HepG2 (cell line): Measurements from ENCODE around the gene CTSW. TPM values are rescaled to one million over a fixed set of nuclear protein-coding genes. Genes with fewer than 3 reads are reported as not detected.

Experiments
- ATF1 ChIP-seq: IDR thresholded peaks from 2 replicates; pipeline ENCODE4 v1.6.1; 2016; ENCODE audit warnings: mild to moderate bottlenecking, control low read depth
- CHD2 ChIP-seq: IDR thresholded peaks from 2 replicates; pipeline ENCODE4 v1.6.1; 2011; ENCODE audit warnings: low read depth, low read length, improper control_type of control experiment
- ELF3 ChIP-seq: IDR thresholded peaks from 2 replicates; pipeline ENCODE4 v1.6.1; 2016; ENCODE audit warnings: missing genetic modification reagents, missing compliant biosample characterization
- HMG20B ChIP-seq: conservative IDR thresholded peaks from 2 replicates; pipeline ENCODE4 v1.6.1; 2016; ENCODE audit warnings: missing genetic modification reagents, missing compliant biosample characterization
- HNRNPH1 ChIP-seq: fragments of 200-400 bp; formaldehyde crosslinking; optimal IDR thresholded peaks from 2 replicates; pipeline ENCODE3; 2017; ENCODE audit warnings: mild to moderate bottlenecking, low read depth, low read length
- HOXA3 ChIP-seq: sonication (generic); formaldehyde crosslinking; IDR thresholded peaks from 2 replicates; pipeline ENCODE4 v1.5.0; 2020; ENCODE audit warnings: missing genetic modification reagents
- JUN ChIP-seq: sonication (generic); formaldehyde crosslinking; IDR thresholded peaks from 2 replicates; pipeline ENCODE4 v1.4.0; 2020; ENCODE audit warnings: mild to moderate bottlenecking, missing genetic modification reagents
- MED1 ChIP-seq: sonication (generic); formaldehyde crosslinking; IDR thresholded peaks from 2 replicates; pipeline ENCODE4 v1.4.0; 2020; ENCODE audit warnings: missing genetic modification reagents
- NAIF1 ChIP-seq: sonication (generic); formaldehyde crosslinking; IDR thresholded peaks from 2 replicates; pipeline ENCODE4 v1.5.0; 2020; ENCODE audit warnings: mild to moderate bottlenecking, missing genetic modification reagents, borderline replicate concordance
- PPARG ChIP-seq: conservative IDR thresholded peaks from 2 replicates; pipeline ENCODE4 v1.6.1; 2016; ENCODE audit warnings: missing biosample characterization, missing genetic modification reagents
- RBFOX2 ChIP-seq: fragments of 200-400 bp; formaldehyde crosslinking; IDR thresholded peaks from 2 replicates; pipeline ENCODE4 v1.6.1; 2017; ENCODE audit warnings: low read depth, mild to moderate bottlenecking, low read length
- REPIN1 ChIP-seq: sonication (generic); formaldehyde crosslinking; IDR thresholded peaks from 2 replicates; pipeline ENCODE4 v1.8.0; 2022; ENCODE audit warnings: missing genetic modification reagents, low read depth, mild to moderate bottlenecking, borderline replicate concordance
- SIN3A ChIP-seq: IDR thresholded peaks from 2 replicates; pipeline ENCODE4 v1.6.1; 2011; ENCODE audit warnings: low read depth, mild to moderate bottlenecking, control low read depth, low read length, borderline replicate concordance
- SPEN ChIP-seq: sonication (generic); formaldehyde crosslinking; IDR thresholded peaks from 2 replicates; pipeline ENCODE4 v1.5.1; 2020; ENCODE audit warnings: low read depth, mild to moderate bottlenecking, missing genetic modification reagents
- ZBTB7A ChIP-seq: sonication (generic); formaldehyde crosslinking; IDR thresholded peaks from 2 replicates; pipeline ENCODE4 v1.8.0; 2022; ENCODE audit warnings: mild to moderate bottlenecking, missing genetic modification reagents
- ZFP62 ChIP-seq: sonication (generic); formaldehyde crosslinking; IDR thresholded peaks from 2 replicates; pipeline ENCODE4 v1.4.0; 2020; ENCODE audit warnings: missing genetic modification reagents
- ZKSCAN5 ChIP-seq: sonication (generic); formaldehyde crosslinking; IDR thresholded peaks from 2 replicates; pipeline ENCODE4 v1.5.1; 2020; ENCODE audit warnings: mild to moderate bottlenecking, missing genetic modification reagents
- ZNF143 ChIP-seq: sonication (generic); formaldehyde crosslinking; IDR thresholded peaks from 2 replicates; pipeline ENCODE4 v1.4.0; 2020; ENCODE audit warnings: missing genetic modification reagents
- ZNF670 ChIP-seq: sonication (generic); formaldehyde crosslinking; IDR thresholded peaks from 2 replicates; pipeline ENCODE4 v1.8.0; 2022; ENCODE audit warnings: mild to moderate bottlenecking, missing genetic modification reagents, borderline replicate concordance
- ZNF747 ChIP-seq: sonication (generic); formaldehyde crosslinking; IDR thresholded peaks from 2 replicates; pipeline ENCODE4 v1.8.1; 2023; ENCODE audit warnings: missing genetic modification reagents, mild to moderate bottlenecking, borderline replicate concordance
- polyA plus RNA-seq, 8 experiments: library from polyadenylated mRNA; depleted of rRNA in 3 of 8; stranded (reverse) in 7 of 8; unstranded in 1 of 8; fragments of >200 nt; fragmentation: Illumina TruSeq in 4 of 8; extraction: Trizol in 4 of 8; gene quantifications; 2 replicates each; pipeline versions ENCODE4 v1.2.1 to v1.2.3, GENCODE V29; 2011 to 2016; ENCODE audit warnings: low read depth in 4 of 8, missing spikeins in 1 of 8, mixed read lengths in 1 of 8; ENCODE audit not compliant: insufficient read depth in 1 of 8
- total RNA-seq, 5 experiments: library from RNA; depleted of rRNA; stranded (reverse); fragments of >200 nt; fragmentation: Illumina TruSeq; extraction: Trizol; gene quantifications; 2 replicates each; pipeline ENCODE4 v1.2.3, GENCODE V29; 2016; ENCODE audit warnings: low read depth in 1 of 5
- TF ChIP-seq, protein P1 (sequence below): sonication (generic); formaldehyde crosslinking; IDR thresholded peaks from 2 replicates; pipeline ENCODE4 v1.4.0; 2020; ENCODE audit warnings: mild to moderate bottlenecking, missing genetic modification reagents, borderline replicate concordance
- TF ChIP-seq, protein P2 (sequence below): sonication (generic); formaldehyde crosslinking; IDR thresholded peaks from 2 replicates; pipeline ENCODE4 v1.4.0; 2020; ENCODE audit warnings: missing genetic modification reagents
- TF ChIP-seq, protein P3 (sequence below): sonication (generic); formaldehyde crosslinking; IDR thresholded peaks from 2 replicates; pipeline ENCODE4 v1.9.0; 2021; ENCODE audit warnings: missing genetic modification reagents, mild to moderate bottlenecking, borderline replicate concordance
- TF ChIP-seq, protein P4 (sequence below): IDR thresholded peaks from 2 replicates; pipeline ENCODE4 v1.6.1; 2016; ENCODE audit warnings: low read depth, control low read depth

The CTSW gene
- total and polyA plus RNA-seq, 2 of the 13 experiments (the other 11 are each of a cell fraction or from before 2014, with no cell fraction given) = 0.09 TPM; not detected in 1

DNA sequence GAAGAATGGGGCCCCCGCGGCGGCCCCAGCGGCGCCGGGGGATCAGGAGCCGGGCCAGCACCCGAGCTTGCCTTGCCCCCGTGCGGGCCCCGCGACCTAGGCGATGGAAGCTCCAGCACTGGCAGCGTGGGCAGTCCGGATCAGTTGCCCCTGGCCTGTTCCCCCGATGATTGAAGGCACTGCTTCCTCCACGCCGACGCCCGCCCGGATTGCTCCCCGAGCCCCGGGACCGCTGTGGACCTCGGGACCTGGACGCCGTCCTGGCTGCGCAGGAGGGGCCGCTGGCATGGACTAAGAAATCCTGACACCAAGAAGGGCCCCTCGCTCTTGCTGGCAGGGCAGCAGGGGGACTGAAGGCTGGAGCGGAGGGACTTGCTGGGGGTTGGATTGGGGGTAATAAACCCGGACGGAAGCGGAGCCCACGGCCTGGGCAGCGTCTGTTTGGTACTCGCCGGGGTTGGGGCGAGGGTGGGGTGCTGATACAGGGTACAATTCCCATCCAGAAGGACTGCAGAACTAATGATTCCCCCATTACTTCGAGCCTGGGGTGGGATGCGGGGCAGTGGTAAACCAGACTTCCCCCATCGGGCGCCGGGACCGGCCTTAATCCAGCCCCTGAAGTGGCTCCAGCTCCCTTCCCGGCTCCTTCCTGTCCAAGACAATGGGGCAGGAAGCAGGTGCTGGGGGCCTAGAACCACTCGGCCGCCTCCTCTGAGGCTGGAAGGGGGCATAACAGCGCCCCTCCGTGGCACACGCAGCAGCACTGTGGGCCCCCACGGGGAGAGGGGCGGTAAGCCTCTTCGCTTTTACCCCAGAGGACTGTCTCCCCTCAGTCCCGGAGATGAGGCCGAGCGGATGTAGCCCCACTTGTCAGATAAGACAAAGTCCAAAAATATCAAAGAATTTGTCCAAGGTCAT lies 11.8 kb downstream of the CTSW start (continued):
- TF ChIP-seq, protein P1, sequence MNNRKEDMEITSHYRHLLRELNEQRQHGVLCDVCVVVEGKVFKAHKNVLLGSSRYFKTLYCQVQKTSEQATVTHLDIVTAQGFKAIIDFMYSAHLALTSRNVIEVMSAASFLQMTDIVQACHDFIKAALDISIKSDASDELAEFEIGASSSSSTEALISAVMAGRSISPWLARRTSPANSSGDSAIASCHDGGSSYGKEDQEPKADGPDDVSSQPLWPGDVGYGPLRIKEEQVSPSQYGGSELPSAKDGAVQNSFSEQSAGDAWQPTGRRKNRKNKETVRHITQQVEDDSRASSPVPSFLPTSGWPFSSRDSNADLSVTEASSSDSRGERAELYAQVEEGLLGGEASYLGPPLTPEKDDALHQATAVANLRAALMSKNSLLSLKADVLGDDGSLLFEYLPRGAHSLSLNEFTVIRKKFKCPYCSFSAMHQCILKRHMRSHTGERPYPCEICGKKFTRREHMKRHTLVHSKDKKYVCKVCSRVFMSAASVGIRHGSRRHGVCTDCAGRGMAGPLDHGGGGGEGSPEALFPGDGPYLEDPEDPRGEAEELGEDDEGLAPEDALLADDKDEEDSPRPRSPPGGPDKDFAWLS (CRISPR knock-in tag) = no peak
- TF ChIP-seq SPEN (peak; percentile 61), ZFP62 (no peak), HNRNPH1 (no peak), RBFOX2 (peak; percentile 16; the same call in 1 of the 2 replicates), ATF1 (no peak), ZNF670 (CRISPR knock-in tag) (no peak), ELF3 (no peak; the same call in 1 of the 2 replicates), ZNF143 (no peak), ZNF747 (CRISPR knock-in tag) (no peak), NAIF1 (CRISPR knock-in tag) (no peak), MED1 (CRISPR knock-in tag) (peak; percentile 73), PPARG (CRISPR knock-in tag) (peak; percentile 77), CHD2 (no peak), HOXA3 (CRISPR knock-in tag) (peak; percentile 63), REPIN1 (CRISPR knock-in tag) (peak; percentile 56; the same call in 1 of the 2 replicates), SIN3A (peak; percentile 69), ZBTB7A (CRISPR knock-in tag) (peak; percentile 91; the same call in 1 of the 2 replicates), HMG20B (CRISPR knock-in tag) (no peak), JUN (CRISPR knock-in tag) (no peak), ZKSCAN5 (no peak)
- TF ChIP-seq, protein P2, sequence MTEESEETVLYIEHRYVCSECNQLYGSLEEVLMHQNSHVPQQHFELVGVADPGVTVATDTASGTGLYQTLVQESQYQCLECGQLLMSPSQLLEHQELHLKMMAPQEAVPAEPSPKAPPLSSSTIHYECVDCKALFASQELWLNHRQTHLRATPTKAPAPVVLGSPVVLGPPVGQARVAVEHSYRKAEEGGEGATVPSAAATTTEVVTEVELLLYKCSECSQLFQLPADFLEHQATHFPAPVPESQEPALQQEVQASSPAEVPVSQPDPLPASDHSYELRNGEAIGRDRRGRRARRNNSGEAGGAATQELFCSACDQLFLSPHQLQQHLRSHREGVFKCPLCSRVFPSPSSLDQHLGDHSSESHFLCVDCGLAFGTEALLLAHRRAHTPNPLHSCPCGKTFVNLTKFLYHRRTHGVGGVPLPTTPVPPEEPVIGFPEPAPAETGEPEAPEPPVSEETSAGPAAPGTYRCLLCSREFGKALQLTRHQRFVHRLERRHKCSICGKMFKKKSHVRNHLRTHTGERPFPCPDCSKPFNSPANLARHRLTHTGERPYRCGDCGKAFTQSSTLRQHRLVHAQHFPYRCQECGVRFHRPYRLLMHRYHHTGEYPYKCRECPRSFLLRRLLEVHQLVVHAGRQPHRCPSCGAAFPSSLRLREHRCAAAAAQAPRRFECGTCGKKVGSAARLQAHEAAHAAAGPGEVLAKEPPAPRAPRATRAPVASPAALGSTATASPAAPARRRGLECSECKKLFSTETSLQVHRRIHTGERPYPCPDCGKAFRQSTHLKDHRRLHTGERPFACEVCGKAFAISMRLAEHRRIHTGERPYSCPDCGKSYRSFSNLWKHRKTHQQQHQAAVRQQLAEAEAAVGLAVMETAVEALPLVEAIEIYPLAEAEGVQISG = peak; percentile 43; the same call in 1 of the 2 replicates
- TF ChIP-seq, protein P3, sequence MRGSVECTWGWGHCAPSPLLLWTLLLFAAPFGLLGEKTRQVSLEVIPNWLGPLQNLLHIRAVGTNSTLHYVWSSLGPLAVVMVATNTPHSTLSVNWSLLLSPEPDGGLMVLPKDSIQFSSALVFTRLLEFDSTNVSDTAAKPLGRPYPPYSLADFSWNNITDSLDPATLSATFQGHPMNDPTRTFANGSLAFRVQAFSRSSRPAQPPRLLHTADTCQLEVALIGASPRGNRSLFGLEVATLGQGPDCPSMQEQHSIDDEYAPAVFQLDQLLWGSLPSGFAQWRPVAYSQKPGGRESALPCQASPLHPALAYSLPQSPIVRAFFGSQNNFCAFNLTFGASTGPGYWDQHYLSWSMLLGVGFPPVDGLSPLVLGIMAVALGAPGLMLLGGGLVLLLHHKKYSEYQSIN (CRISPR knock-in tag) = no peak
- TF ChIP-seq, protein P4, sequence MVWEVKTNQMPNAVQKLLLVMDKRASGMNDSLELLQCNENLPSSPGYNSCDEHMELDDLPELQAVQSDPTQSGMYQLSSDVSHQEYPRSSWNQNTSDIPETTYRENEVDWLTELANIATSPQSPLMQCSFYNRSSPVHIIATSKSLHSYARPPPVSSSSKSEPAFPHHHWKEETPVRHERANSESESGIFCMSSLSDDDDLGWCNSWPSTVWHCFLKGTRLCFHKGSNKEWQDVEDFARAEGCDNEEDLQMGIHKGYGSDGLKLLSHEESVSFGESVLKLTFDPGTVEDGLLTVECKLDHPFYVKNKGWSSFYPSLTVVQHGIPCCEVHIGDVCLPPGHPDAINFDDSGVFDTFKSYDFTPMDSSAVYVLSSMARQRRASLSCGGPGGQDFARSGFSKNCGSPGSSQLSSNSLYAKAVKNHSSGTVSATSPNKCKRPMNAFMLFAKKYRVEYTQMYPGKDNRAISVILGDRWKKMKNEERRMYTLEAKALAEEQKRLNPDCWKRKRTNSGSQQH (CRISPR knock-in tag) = no peak
